NCI-H2227 (cell line): ENCODE measurements around the gene RAD54L2.
A peak's percentile ranks its signal among the peaks of the same experiment; 100 is the strongest.
"Not testable (repeated sequence)": the region's sequence is repeated elsewhere in the genome, so short reads cannot be mapped to it uniquely, and the experiment has no call there.

Experiments used
- DNase-seq: peaks from one replicate; lab custom pipeline; 2025; ENCODE audit not compliant: unreplicated experiment; lab: John Stamatoyannopoulos, UW

RAD54L2 gene

GRCh38 chr3:51538459-51539290, at the start of gene RAD54L2:
RAD54L2 (plus strand) TSS chr3:51538719; CDS start chr3:51590421, 51,702 bp downstream.
- DNase-seq = peak; percentile 90

GRCh38 chr3:51498876-51499738, 39.4 kb upstream of the RAD54L2 start:
- DNase-seq = peak; percentile 94

GRCh38 chr3:51500632-51501131, 37.8 kb upstream of the RAD54L2 start:
- DNase-seq = no peak

GRCh38 chr3:51501833-51502561, 36.5 kb upstream of the RAD54L2 start:
- DNase-seq = peak; percentile 77

- no peak for DNase-seq
These were observed 36.0 kb upstream of the RAD54L2 start for GRCh38 chr3:51502562-51502910.

- DNase-seq = no peak
These were observed 35.5 kb upstream of the RAD54L2 start for GRCh38 chr3:51503007-51503406.

GRCh38 chr3:51508255-51508654, 30.3 kb upstream of the RAD54L2 start:
- DNase-seq = no peak

GRCh38 chr3:51510996-51511395, 27.5 kb upstream of the RAD54L2 start:
- no peak for DNase-seq

GRCh38 chr3:51514210-51514609, 24.3 kb upstream of the RAD54L2 start:
- no peak for DNase-seq

GRCh38 chr3:51519848-51520247, 18.7 kb upstream of the RAD54L2 start:
- no peak for DNase-seq

GRCh38 chr3:51520906-51521730, 17.4 kb upstream of the RAD54L2 start:
- not testable (repeated sequence) for DNase-seq

GRCh38 chr3:51522273-51522962, 16.1 kb upstream of the RAD54L2 start:
- no peak for DNase-seq

- DNase-seq = not testable (repeated sequence)
These were observed 13.6 kb upstream of the RAD54L2 start for GRCh38 chr3:51524874-51525273.

- DNase-seq = no peak
These were observed 8.0 kb upstream of the RAD54L2 start for GRCh38 chr3:51530485-51530884.

- no peak for DNase-seq
These were observed 3.1 kb upstream of the RAD54L2 start for GRCh38 chr3:51535146-51536019.

- DNase-seq = not testable (repeated sequence)
These were observed 888 bp upstream of the RAD54L2 start for GRCh38 chr3:51537631-51538030.

GRCh38 chr3:51538115-51538458, 432 bp upstream of the RAD54L2 start:
- DNase-seq = peak; percentile 31

GRCh38 chr3:51539291-51539941, 897 bp downstream of the RAD54L2 start:
- peak; percentile 23 for DNase-seq
